IPS-15b (cell line): ENCODE data around the gene MIA2.

Experiments used
- H3K27me3 ChIP-seq: one replicate; pipeline ENCODE4 v1.6.1; 2013; ENCODE audit warnings: low read length; ENCODE audit not compliant: control insufficient read depth, insufficient read depth
- H3K36me3 ChIP-seq: one replicate; pipeline ENCODE4 v1.6.1; 2013; ENCODE audit warnings: low read length; ENCODE audit not compliant: control insufficient read depth, insufficient read depth
- H3K4me1 ChIP-seq: one replicate; pipeline ENCODE4 v1.6.1; 2013; ENCODE audit warnings: mild to moderate bottlenecking, low read length; ENCODE audit not compliant: control insufficient read depth, insufficient read depth
- H3K4me3 ChIP-seq: one replicate; pipeline ENCODE4 v1.5.1; 2013; ENCODE audit warnings: low read depth, low read length
- H3K9ac ChIP-seq: one replicate; pipeline ENCODE4 v1.6.1; 2013; ENCODE audit warnings: low read depth, mild to moderate bottlenecking, low read length
- H3K9me3 ChIP-seq: one replicate; pipeline ENCODE4 v1.6.1; 2013; ENCODE audit warnings: mild to moderate bottlenecking, low read length; ENCODE audit not compliant: control insufficient read depth, insufficient read depth

The MIA2 gene

GRCh38 chr14:39382463-39382862 lies 148.7 kb downstream of the MIA2 start:
- no peaks in the 10 kb centered on the region for H3K4me1 ChIP-seq
- H3K36me3 ChIP-seq: no peaks in the 10 kb centered on the region
- no peaks in the 10 kb centered on the region for H3K27me3 ChIP-seq
- no peak overlapping the region for H3K4me3 ChIP-seq
- no peak overlapping the region for H3K9ac ChIP-seq
- no peaks in the 10 kb centered on the region for H3K9me3 ChIP-seq

- no peaks in the 10 kb centered on the region for H3K27me3 ChIP-seq
- no peaks in the 10 kb centered on the region for H3K4me1 ChIP-seq
- H3K9ac ChIP-seq: no peak overlapping the region
- no peaks in the 10 kb centered on the region for H3K9me3 ChIP-seq
- no peak overlapping the region for H3K4me3 ChIP-seq
- no peaks in the 10 kb centered on the region for H3K36me3 ChIP-seq
These were observed 149.4 kb downstream of the MIA2 start for GRCh38 chr14:39383026-39383660.

- no peaks in the 10 kb centered on the region for H3K36me3 ChIP-seq
- H3K9ac ChIP-seq: no peak overlapping the region
- no peaks in the 10 kb centered on the region for H3K27me3 ChIP-seq
- H3K9me3 ChIP-seq: no peaks in the 10 kb centered on the region
- no peaks in the 10 kb centered on the region for H3K4me1 ChIP-seq
- H3K4me3 ChIP-seq: no peak overlapping the region
These were observed 150.0 kb downstream of the MIA2 start for GRCh38 chr14:39383741-39384140.

GRCh38 chr14:39384177-39384576 lies 150.5 kb downstream of the MIA2 start:
- Histone ChIP-seq H3K27me3 (no peaks in the 10 kb centered on the region), H3K36me3 (no peaks in the 10 kb centered on the region), H3K9me3 (no peaks in the 10 kb centered on the region), H3K4me1 (no peaks in the 10 kb centered on the region), H3K9ac (no peak overlapping the region), H3K4me3 (no peak overlapping the region)

GRCh38 chr14:39393289-39393688 lies 159.6 kb downstream of the MIA2 start:
- Histone ChIP-seq H3K4me3 (no peak overlapping the region), H3K4me1 (no peaks in the 10 kb centered on the region), H3K27me3 (no peaks in the 10 kb centered on the region), H3K9me3 (no peaks in the 10 kb centered on the region), H3K9ac (no peak overlapping the region), H3K36me3 (no peaks in the 10 kb centered on the region)

GRCh38 chr14:39395555-39396254 lies 162.0 kb downstream of the MIA2 start:
- Histone ChIP-seq H3K4me3 (no peak overlapping the region), H3K27me3 (no peaks in the 10 kb centered on the region), H3K9ac (no peak overlapping the region), H3K36me3 (no peaks in the 10 kb centered on the region), H3K9me3 (no peaks in the 10 kb centered on the region), H3K4me1 (no peaks in the 10 kb centered on the region)

GRCh38 chr14:39396448-39396847 lies 162.7 kb downstream of the MIA2 start:
- no peak overlapping the region for H3K9ac ChIP-seq
- no peaks in the 10 kb centered on the region for H3K27me3 ChIP-seq
- H3K9me3 ChIP-seq: no peaks in the 10 kb centered on the region
- H3K36me3 ChIP-seq: no peaks in the 10 kb centered on the region
- H3K4me1 ChIP-seq: no peaks in the 10 kb centered on the region
- H3K4me3 ChIP-seq: no peak overlapping the region

- Histone ChIP-seq H3K4me1 (no peaks in the 10 kb centered on the region), H3K4me3 (no peak overlapping the region), H3K27me3 (no peaks in the 10 kb centered on the region), H3K36me3 (no peaks in the 10 kb centered on the region), H3K9ac (no peak overlapping the region), H3K9me3 (no peaks in the 10 kb centered on the region)
These were observed 164.7 kb downstream of the MIA2 start for GRCh38 chr14:39398382-39398781.

GRCh38 chr14:39406560-39406959 lies 172.8 kb downstream of the MIA2 start:
- Histone ChIP-seq H3K4me1 (no peaks in the 10 kb centered on the region), H3K27me3 (no peaks in the 10 kb centered on the region), H3K4me3 (no peak overlapping the region), H3K36me3 (no peaks in the 10 kb centered on the region), H3K9me3 (no peaks in the 10 kb centered on the region), H3K9ac (no peak overlapping the region)

GRCh38 chr14:39416072-39416471 lies 182.4 kb downstream of the MIA2 start:
- Histone ChIP-seq H3K4me3 (no peak overlapping the region), H3K9me3 (peaks cover 3% of the 10 kb centered on the region), H3K27me3 (no peaks in the 10 kb centered on the region), H3K4me1 (no peaks in the 10 kb centered on the region), H3K9ac (no peak overlapping the region), H3K36me3 (no peaks in the 10 kb centered on the region)

- Histone ChIP-seq H3K9me3 (peaks cover 3% of the 10 kb centered on the region), H3K4me1 (no peaks in the 10 kb centered on the region), H3K27me3 (no peaks in the 10 kb centered on the region), H3K4me3 (no peak overlapping the region), H3K9ac (no peak overlapping the region), H3K36me3 (no peaks in the 10 kb centered on the region)
These were observed 183.3 kb downstream of the MIA2 start for GRCh38 chr14:39417014-39417413.

GRCh38 chr14:39419272-39419671 lies 185.6 kb downstream of the MIA2 start:
- H3K9me3 ChIP-seq: peaks cover 3% of the 10 kb centered on the region
- no peaks in the 10 kb centered on the region for H3K36me3 ChIP-seq
- H3K4me3 ChIP-seq: no peak overlapping the region
- H3K27me3 ChIP-seq: no peaks in the 10 kb centered on the region
- H3K9ac ChIP-seq: no peak overlapping the region
- no peaks in the 10 kb centered on the region for H3K4me1 ChIP-seq
